ENCODE measurements around the gene BMS1.
"Not testable (repeated sequence)": the region's sequence is repeated elsewhere in the genome, so short reads cannot be mapped to it uniquely, and the experiment has no call there.

BMS1 gene

GRCh38 chr10:42866115-42866995 lies 83.8 kb downstream of the BMS1 start:
- peak; percentile 9 for DNase-seq

DNA sequence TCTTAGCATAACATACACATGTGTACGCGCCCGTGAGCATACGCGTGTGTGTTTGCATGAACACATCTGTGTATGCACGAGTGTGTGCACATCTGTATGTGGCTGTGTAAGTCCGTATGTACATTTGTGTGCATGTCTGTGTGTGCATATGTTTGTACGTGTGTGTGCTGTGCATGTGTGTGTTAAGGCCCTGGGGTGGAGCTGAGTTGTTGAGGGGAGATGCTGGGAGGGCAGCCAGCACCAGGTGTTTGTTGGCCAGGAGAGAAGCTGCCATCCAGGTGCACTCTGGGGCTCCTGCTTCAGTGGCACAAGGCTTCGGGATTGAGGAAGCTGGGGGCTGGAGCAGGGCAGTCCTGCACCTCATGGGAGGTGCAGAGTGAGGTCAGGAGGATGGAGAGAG lies 85.0 kb downstream of the BMS1 start:
- DNase-seq = no peak

- no peak for DNase-seq
Measured at GRCh38 chr10:42868530-42868929, 85.9 kb downstream of the BMS1 start.

- DNase-seq = no peak
Measured at GRCh38 chr10:42869977-42870350, 87.4 kb downstream of the BMS1 start.

GRCh38 chr10:42871138-42871641 lies 88.6 kb downstream of the BMS1 start:
- not testable (repeated sequence) for DNase-seq

GRCh38 chr10:42871823-42872222 lies 89.2 kb downstream of the BMS1 start:
- DNase-seq = no peak

DNA sequence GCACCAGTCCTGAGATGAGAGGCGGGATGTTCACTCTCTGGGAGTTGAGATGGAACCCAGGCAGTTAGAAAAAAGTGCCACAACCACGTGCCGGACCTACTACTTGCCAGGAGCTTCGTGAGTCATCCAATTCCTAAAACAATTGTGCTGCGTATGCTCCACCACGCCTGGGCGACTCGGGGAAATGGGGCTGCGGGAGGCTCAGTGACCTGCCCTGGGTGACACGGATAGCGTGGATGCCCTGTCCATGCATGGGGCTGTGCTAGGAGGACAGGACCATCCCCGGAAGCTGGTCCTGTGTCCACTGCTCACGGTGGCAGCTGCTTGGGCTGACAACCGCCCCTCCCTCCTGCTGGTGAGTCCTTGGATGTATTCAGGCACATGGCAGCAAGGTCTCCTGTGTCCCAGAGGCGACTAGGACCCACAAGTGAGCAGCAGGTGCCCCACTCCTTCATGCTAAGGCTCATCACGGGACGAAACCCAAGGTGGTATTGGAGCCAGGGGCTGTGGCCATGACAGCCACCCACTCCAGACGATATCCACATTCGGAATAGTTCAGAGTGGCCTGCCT lies 90.4 kb downstream of the BMS1 start:
- no peak for DNase-seq

DNA sequence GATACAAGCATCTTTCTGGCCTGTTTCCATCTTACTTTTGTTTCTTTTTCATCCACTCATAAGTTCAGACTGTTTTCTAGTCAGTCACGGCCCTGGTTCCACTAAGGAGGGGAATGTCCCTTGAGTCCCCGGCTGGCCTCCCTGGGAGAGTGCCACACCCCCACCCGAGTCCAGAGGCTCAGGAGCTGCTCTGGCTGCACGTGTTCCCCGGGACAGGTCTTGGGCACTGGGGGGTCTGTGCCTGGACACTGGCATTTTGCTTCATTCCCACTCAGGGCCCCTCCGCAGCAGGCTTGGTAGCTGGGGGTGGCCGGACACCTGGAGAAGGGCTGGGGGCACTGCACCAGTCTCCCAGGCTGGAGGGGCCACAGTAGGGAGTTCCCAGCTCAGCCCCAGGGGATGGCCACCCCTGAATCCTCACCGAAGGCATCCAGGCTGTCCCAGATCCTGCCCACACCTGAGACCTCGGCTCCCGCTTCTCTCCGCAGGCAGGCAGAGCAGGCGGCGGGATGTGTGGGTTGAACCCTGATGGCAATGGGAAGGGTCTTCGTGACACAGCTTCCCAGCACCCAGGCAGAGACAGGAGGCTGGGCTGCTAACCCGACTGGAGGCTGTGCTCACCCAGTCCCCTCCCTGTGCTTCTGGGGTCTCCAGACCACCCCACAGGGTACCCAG lies 92.3 kb downstream of the BMS1 start:
- DNase-seq = no peak

DNA sequence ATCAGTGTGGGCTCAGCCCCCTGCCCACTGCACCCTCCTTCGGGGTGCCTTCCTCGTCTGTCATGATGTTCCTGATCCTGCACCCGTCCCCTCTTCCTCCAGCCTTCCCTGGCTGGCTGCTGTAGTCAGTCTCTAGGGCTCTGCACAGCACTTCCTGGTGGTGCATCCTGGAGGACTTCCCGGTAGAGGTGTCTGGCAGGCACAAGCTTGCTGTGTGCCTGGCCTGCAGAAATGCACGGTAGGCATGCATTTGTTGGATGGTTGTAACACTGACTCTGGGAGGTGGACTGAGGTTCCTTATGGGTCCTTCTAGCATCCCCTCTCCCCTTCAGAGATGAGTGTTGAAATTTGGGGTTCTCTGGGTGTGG lies 92.8 kb downstream of the BMS1 start:
- DNase-seq = no peak

DNA sequence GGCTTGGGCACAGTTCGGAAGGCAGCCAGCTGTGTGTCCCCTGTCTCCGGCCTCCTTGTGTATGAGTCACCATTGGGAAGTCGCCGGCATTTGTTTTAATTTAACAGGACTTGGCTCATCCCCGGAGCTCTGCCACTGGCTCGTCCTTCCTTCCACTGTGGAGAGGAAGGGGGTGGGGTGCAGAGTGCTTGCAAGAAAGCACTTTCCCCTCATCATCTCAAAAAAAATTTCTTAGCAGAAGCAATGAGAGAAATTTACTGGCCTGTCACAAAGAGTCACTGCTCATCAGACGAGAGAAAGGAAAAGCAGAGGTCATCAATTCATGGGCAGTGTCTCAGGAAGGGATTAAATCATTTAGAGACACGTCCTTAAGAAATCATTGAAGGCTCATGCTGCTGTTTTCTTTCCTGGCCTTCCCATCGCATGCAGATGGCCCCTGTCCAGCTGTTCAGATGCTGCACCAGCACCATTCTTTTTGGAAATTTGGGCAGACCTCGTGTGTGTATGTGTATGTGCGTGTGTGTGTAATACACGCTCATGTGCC lies 93.3 kb downstream of the BMS1 start:
- DNase-seq = no peak

GRCh38 chr10:42876476-42876875 lies 93.9 kb downstream of the BMS1 start:
- DNase-seq = no peak

- no peak for DNase-seq
Measured at GRCh38 chr10:42876945-42877344, 94.3 kb downstream of the BMS1 start.

DNA sequence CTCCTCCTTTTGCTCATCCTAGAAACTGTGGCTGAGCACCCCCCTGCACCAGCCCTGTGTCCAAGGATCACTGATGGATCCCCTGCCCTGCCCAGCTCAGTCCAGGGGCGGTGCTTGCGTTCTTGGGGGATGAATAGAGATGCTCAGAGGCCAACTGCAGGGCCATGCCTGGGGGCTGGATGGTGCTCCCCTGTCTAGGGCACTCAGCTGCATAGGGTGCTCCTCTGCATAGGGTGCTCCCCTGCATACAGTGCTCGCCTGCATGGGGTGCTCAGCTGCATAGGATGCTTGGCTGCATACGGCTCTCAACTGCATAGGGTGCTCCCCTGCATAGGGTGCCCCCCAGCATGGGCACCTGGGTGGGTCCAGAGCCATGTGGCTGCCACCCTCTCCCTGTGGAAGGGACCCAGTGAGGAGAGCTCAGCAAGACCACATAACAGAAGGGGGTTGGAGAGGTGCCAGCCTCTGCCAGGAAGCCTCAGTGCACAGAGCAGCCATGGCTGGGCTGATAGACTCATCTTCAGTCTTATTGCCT lies 95.0 kb downstream of the BMS1 start:
- DNase-seq = no peak

DNA sequence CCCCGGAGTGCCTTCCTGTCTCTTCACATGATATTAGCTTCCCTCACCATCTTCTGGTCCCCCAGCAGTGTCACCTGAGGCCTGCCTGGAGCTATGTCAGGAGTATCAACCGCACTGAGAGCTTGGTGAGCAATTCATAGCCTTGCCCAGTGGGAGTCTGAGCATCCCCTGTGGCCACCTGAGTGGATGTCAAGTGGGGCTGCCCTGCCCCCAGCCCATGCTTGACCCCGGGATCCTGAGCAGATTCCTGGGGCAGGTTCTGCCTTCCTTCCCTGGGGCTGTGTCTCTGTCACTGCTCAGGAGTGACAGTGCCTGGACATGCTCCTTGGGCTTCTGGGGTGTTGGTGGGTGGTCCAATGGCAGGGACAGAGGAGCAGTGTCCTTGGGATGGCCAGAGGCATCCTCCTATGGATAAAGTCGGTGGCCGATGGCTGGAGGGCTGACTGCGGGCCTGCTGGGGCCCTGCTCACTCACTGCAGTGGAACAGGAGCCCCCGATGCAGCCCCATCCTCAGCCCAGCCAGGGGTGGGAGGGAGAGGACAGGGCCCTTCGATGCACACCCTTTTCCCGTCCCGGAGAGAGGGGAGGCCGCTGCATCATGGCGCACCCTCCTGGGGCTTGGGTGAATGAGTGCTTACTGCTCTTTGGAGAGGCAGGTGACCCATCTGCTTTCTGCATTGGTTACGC lies 95.7 kb downstream of the BMS1 start:
- no peak for DNase-seq

DNA sequence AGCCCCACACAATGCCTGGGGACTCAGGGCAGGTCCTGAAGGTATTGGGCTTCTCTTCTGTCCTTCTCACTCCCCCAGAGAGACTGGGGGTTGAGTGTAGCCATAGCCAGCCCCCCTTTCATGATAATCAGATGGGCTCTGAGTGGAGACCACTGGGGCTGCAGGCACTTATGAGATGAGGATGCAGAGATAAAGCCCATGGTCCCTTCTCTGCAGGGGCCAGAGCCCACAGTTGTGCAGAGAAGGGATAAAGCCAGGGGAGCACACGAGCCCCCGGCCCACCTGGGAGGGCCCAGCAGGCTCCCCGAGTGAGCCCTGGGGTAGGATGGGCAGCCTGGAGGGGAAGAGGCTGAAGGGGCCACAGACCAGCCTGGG lies 96.2 kb downstream of the BMS1 start:
- DNase-seq = no peak

GRCh38 chr10:42879380-42880254 lies 97.0 kb downstream of the BMS1 start:
- DNase-seq = no peak

DNA sequence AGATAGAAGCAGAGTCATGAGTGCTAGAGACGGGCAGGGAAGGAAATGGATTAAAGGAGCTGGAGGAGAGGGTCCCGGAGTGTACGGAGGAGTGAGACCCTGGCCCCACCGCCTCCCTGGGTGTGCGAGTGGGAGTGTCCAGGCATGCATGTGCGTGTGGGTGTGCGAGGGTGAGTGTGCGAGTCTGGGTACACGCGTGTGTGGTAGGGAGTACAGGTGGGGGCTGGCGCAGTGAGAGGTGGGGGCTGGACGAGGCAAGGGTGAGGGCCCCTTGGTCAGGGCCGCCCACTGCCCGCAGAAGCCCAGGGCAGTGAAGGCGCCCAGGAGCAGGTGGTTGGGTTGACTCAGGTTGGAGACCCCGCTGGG lies 97.6 kb downstream of the BMS1 start:
- no peak for DNase-seq

DNA sequence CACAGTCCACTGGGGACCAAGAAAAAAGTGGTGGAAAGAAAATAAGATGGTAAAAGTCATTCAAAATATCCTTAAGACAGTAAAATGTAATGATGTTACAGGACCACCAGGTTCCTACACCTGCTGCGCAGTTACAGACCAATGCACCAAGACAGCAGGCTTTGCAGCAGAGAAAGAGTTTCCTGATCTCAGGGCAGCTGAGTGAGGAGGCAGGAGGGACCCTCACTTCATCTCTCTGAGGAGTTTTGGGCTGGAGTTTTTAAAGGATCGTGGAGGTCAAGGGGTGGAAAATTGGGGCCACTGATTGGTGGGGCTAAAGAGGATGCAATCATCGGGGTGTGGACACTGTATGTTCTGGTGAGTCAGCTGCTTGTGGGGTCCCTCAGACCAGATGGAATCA lies 100.0 kb downstream of the BMS1 start:
- DNase-seq = no peak

All from effector CD8-positive, alpha-beta T cell (primary cell).